ENCODE data around the gene SARDH.

The SARDH gene

GRCh38 chr9:133649194-133649593 lies 89.0 kb downstream of the SARDH start:
- no peaks in the 10 kb centered on the region for H3K9me3 ChIP-seq (replicated peaks; ENCODE audit: insufficient read depth, low read length)
- DNase-seq: no peak
- no peaks in the 10 kb centered on the region for H4K20me1 ChIP-seq (ENCODE audit: insufficient read depth, low read length)
- no peak overlapping the region for H3K4me3 ChIP-seq (ENCODE audit: low read length)
- no peak overlapping the region for H3K4me2 ChIP-seq (ENCODE audit: low read depth, low read length)
- H2AFZ ChIP-seq (ENCODE audit: low read length): no peak overlapping the region
- H3K27ac ChIP-seq (ENCODE audit: low read length): no peak overlapping the region
- H3K36me3 ChIP-seq (replicated peaks; ENCODE audit: insufficient read depth, low read length): no peaks in the 10 kb centered on the region
- no peak for TF ChIP-seq CTCF (IDR thresholded peaks at IDR 0.05; ENCODE audit: low read length)
- TF ChIP-seq EZH2 (optimal IDR thresholded peaks at IDR 0.05; ENCODE audit: low read depth, low read length): no peak
- TF ChIP-seq EZH2phosphoT487 (IDR thresholded peaks at IDR 0.05; ENCODE audit: low read length): no peak
- H3K27me3 ChIP-seq (replicated peaks; ENCODE audit: insufficient read depth, low read length): peaks cover 92% of the 10 kb centered on the region
- no peaks in the 10 kb centered on the region for H3K79me2 ChIP-seq (ENCODE audit: low read length)
- no peaks in the 10 kb centered on the region for H3K4me1 ChIP-seq (ENCODE audit: low read length)
- H3K9me2 ChIP-seq (replicated peaks; ENCODE audit: insufficient read depth, low read length): no peaks in the 10 kb centered on the region
- no peaks in the 10 kb centered on the region for H3F3A ChIP-seq (ENCODE audit: insufficient read depth, low read length)
- no peak overlapping the region for H3K9ac ChIP-seq (ENCODE audit: low read length)

DNA sequence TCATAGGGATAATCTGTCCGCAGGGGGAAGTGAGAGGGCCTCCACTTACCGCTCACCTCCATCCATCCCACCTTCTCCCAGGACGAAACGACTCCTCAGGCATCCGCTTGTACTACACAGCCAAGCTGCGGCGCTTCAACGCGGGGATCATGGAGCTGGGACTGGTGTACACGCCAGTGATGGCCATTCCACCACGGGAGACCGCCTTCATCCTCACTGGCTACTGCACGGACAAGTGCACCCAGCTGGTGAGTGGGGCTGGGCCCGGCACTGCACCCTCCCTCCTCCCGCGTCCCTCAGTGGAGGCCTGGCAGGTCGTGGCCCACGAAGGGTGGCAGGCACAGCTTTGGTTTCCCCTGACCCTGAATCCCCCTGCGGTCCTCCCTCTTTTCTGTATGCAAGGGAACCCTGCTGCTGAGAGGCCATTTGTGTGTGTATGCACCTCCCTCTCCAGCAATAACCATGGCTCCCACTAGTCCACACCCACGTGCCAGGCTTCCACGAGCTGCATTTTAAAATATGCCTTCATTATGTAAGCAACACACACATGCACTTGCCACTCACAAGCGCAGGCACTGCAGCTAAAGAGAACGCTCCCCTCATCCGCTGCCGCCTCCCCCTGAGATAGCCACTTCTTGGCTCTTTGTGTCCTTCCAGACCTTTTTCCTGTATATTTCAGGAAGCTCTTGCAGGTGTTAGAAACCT lies 90.2 kb downstream of the SARDH start:
- Histone ChIP-seq H3K9me3 (replicated peaks; ENCODE audit: insufficient read depth, low read length) (no peaks in the 10 kb centered on the region), H3K4me2 (ENCODE audit: low read depth, low read length) (no peak overlapping the region), H3K27ac (ENCODE audit: low read length) (no peak overlapping the region), H3K4me1 (ENCODE audit: low read length) (no peaks in the 10 kb centered on the region), H2AFZ (ENCODE audit: low read length) (no peak overlapping the region), H3K79me2 (ENCODE audit: low read length) (no peaks in the 10 kb centered on the region), H3K9me2 (replicated peaks; ENCODE audit: insufficient read depth, low read length) (no peaks in the 10 kb centered on the region), H3K9ac (ENCODE audit: low read length) (no peak overlapping the region), H3K27me3 (replicated peaks; ENCODE audit: insufficient read depth, low read length) (peaks cover 93% of the 10 kb centered on the region), H3K36me3 (replicated peaks; ENCODE audit: insufficient read depth, low read length) (no peaks in the 10 kb centered on the region), H3K4me3 (ENCODE audit: low read length) (no peak overlapping the region), H3F3A (ENCODE audit: insufficient read depth, low read length) (no peaks in the 10 kb centered on the region), H4K20me1 (ENCODE audit: insufficient read depth, low read length) (no peaks in the 10 kb centered on the region)
- no peak for TF ChIP-seq EZH2 (optimal IDR thresholded peaks at IDR 0.05; ENCODE audit: low read depth, low read length)
- TF ChIP-seq EZH2phosphoT487 (IDR thresholded peaks at IDR 0.05; ENCODE audit: low read length): no peak
- no peak for TF ChIP-seq CTCF (IDR thresholded peaks at IDR 0.05; ENCODE audit: low read length)
- no peak for DNase-seq

- TF ChIP-seq EZH2phosphoT487 (IDR thresholded peaks at IDR 0.05; ENCODE audit: low read length): no peak
- no peak for TF ChIP-seq EZH2 (optimal IDR thresholded peaks at IDR 0.05; ENCODE audit: low read depth, low read length)
- no peak for TF ChIP-seq CTCF (IDR thresholded peaks at IDR 0.05; ENCODE audit: low read length)
- Histone ChIP-seq H3K4me3 (ENCODE audit: low read length) (no peak overlapping the region), H3K9me3 (replicated peaks; ENCODE audit: insufficient read depth, low read length) (no peaks in the 10 kb centered on the region), H3F3A (ENCODE audit: insufficient read depth, low read length) (no peaks in the 10 kb centered on the region), H3K4me1 (ENCODE audit: low read length) (no peaks in the 10 kb centered on the region), H3K4me2 (ENCODE audit: low read depth, low read length) (no peak overlapping the region), H3K9ac (ENCODE audit: low read length) (no peak overlapping the region), H3K79me2 (ENCODE audit: low read length) (no peaks in the 10 kb centered on the region), H4K20me1 (ENCODE audit: insufficient read depth, low read length) (no peaks in the 10 kb centered on the region), H2AFZ (ENCODE audit: low read length) (no peak overlapping the region), H3K36me3 (replicated peaks; ENCODE audit: insufficient read depth, low read length) (no peaks in the 10 kb centered on the region), H3K27me3 (replicated peaks; ENCODE audit: insufficient read depth, low read length) (peaks cover 93% of the 10 kb centered on the region), H3K27ac (ENCODE audit: low read length) (no peak overlapping the region), H3K9me2 (replicated peaks; ENCODE audit: insufficient read depth, low read length) (no peaks in the 10 kb centered on the region)
- no peak for DNase-seq
Measured at GRCh38 chr9:133647148-133647547, 91.0 kb downstream of the SARDH start.
